ENCODE data around the gene CDC6.
"Not testable (repeated sequence)": the region's sequence is repeated elsewhere in the genome, so short reads cannot be mapped to it uniquely, and the experiment has no call there.

Gene CDC6

DNA sequence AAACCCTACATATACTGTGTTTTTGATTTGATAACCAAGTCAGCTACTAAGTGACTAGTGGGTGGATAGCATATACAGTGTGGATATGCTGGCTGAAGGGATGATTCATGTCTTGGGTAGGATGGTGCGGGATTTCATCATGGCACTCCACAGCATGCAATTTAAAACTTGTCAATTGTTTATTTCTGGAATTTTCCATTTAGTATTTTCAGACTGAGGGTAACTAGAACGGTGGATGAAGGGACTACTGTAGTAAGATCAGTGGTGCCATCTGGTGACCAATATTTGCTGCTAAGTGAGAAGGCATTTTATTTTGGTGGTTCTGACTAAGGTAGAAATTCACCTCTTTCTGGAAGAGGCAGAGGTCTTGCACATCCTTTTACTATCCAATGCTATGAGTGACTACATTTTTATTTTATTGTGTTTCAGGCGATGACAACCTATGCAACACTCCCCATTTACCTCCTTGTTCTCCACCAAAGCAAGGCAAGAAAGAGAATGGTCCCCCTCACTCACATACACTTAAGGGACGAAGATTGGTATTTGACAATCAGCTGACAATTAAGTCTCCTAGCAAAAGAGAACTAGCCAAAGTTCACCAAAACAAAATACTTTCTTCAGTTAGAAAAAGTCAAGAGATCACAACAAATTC is 3.1 kb downstream of the CDC6 start:
- no peak for DNase-seq

DNA sequence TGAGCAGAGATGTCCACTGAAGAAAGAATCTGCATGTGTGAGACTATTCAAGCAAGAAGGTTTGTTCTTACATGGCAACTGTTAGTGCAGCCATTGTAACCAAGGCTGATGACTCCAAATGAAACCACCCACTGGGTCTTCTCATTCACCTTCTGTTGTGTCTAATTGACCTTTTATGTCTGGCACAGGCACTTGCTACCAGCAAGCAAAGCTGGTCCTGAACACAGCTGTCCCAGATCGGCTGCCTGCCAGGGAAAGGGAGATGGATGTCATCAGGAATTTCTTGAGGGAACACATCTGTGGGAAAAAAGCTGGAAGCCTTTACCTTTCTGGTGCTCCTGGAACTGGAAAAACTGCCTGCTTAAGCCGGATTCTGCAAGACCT is 3.6 kb downstream of the CDC6 start:
- DNase-seq: no peak

DNA sequence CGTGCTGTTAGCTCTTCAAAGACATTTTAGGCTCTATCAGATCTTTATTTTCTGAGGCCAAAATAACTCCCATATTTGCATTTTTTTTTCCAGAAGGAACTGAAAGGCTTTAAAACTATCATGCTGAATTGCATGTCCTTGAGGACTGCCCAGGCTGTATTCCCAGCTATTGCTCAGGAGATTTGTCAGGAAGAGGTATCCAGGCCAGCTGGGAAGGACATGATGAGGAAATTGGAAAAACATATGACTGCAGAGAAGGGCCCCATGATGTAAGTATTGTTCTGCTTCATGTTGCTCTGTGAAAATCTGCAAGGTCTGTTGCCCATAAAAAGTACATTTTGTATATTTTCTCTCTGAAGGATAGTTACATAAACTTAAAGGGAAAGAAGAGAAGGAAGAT is 5.7 kb downstream of the CDC6 start:
- no peak for DNase-seq

DNA sequence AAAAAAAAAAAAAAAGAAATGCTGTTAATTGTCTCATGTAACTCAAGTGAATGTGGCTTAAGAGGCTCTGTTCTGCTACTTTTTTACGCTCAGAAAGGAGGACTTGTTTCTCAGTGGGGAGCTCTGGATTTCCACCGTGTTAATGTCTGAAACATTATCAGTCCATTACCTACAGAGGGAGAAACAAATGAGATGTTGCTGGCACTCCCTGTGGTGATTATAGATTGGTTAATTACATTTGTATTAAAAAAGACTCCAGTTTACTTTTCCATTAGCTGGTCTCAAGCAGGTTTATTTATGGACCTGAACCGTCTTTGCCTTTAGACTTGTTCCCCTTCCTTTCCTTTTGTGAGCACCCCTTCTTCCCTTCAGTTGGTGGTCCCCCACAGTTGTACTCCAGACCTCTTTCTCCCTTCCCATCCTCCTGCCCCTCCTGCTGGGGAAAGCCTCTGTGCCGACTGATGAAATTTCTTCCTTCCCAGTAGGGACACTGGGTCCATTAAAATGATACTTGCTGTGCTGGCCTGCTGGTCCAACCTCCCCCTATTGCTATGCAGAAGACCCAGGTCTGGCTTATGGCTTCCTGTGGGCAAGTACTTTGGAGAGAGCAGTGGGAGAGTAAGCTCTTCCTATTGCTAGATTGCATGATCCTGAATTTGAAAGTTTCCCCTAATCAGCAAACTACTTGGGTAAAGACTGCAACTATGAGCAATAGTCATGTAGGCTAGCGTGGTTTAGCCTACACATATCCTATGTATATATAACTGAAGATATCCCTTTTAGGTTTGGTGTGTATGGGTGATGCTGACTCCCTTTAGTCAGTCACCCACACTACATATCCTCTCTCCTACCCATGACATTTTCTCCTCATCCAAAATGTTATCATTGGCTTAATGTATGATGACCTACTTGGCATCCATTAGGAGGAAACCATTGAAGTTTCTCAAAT is 8.1 kb downstream of the CDC6 start:
- no peak for DNase-seq

DNA sequence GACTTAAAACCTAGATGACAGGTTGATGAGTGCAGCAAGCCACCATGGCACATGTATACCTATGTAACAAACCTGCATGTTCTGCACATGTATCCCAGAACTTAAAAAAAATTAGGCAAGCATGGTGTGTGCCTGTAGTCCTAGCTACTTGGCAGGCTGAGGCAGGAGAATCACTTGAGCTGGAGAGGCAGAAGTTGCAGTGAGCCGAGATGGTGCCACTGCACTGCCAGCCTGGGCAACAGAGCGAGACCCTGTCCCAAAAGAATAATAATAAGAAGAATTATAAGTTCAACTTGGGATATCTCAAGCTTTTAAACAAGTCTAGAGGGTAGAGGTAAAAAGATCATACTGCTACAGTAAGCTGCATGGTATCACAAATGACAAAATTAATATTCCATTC is 9.8 kb downstream of the CDC6 start:
- DNase-seq: no peak

DNA sequence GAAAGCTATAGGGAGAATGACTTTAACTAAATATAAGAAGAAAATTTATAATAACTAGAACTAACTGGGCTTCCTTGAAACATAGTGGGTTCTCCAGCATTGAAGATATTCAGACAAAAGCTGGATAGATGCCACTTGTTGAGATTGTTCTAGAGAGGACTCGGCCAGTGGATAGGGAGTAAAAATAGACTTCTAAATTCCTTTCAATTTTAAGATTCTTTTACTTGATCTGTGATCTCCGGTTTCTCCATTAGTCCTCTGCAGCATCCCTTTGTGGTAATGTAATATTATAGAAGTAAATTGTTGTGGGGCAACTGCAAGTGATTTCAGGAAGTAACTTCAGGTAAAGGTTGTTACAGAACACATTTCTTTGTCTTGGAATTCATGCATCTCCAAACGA is 11.0 kb downstream of the CDC6 start:
- no peak for DNase-seq

DNA sequence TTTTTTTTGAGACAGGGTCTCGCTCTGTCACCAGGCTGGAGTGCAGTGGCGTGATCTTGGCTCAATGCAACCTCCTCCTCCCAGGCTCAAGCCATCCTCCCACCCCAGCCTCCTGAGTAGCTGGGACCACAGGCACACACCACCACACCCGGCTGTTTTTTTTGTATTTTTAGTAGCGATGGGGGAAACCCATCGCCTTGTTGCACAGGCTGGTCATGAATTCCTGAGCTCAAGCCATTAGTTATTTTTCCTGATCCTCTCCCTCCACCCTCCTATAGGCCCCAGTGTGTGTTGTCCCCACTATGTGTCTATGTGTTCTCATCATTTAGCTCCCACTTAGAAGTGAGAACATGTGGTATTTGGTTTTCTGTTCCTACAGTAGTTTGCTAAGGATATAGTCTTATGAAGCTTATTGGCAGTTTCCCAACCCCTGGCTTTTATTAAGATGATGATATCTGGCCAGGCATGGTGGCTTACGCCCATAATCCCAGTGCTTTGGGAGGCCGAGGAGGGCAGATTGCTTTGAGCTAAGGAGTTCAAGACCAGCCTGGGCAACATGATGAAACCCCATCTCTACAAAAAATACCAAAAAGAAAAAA is 11.6 kb downstream of the CDC6 start:
- DNase-seq: not testable (repeated sequence)

DNA sequence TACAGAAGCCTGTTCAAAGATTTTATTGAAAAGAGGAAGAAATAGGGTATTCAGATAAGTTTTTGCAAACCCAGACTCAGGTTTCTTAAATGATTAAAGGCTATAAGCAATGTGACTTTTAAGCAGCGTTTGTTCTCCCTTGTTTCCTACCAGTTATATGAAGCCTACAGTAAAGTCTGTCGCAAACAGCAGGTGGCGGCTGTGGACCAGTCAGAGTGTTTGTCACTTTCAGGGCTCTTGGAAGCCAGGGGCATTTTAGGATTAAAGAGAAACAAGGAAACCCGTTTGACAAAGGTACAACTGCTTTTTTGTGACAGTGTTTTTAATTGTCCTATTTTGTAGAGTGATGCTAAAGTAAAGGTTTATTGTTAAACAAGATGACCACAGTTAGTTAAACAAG is 13.6 kb downstream of the CDC6 start:
- no peak for DNase-seq

DNA sequence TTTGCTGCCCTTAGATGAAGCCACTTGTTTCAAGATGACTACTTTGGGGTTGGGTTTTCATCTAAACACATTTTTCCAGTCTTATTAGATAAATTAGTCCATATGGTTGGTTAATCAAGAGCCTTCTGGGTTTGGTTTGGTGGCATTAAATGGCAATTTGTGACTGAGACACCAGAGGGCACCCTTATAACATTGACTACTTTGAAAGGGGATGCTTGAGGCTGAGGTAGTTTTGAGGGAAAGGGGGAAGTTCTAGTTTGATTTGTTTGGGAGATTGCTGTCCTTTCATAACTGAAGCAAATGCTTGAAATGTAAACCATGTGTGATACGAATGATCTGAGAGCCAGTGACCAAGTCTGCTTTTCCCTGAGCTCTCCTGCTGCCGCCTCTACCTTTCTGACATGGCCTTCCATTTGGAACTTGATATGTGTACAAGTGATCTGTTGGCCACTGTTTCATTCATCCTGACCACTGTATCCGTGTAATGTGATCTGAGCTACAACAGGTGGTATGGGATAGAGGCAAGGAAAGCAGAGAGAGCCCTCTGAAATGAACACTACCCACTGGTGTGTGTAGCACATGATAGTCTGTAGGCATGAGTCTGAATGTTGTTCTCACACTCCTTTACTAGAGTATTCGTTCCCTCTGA is 15.5 kb downstream of the CDC6 start:
- DNase-seq: peak; percentile 44

DNA sequence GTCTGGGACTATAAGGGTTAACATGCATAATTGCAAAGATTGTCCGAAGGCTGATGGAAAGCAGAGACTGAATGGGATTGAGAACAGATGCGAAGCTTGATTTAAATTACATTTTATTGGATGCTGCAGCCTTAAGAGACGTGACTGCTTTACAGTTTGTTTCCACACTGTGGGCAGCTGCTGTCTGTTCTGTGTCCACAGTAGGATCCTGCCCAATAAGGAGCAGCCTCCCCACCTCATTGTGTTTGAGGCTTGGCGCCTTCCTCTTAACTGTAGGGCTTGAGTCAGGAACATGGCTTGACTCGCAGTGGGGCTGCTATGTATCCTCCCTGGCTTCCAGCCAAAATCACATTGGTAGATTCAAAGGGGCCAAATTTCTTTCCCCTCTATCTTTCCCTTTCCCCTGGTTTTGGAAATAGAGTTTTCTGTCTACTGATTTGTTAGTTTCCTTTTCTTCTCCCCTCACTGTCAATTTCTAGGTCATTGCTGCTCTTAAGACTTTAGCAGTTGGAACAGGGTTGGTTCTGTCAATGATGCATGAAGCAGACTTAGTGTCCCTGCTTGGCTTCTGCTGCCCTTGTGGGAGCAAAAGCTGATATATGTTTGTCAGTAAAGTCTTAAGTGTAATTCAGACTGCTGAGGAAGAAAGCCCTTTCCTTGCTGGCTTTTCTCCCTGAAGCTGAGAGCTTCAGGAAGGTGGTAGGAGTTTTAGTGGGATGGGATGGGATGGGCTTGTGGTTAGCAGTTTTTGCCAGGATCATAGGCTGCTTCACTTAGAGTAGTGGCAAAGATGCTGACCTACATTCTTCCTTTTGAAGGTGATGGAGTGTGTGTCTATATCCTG is 16.3 kb downstream of the CDC6 start:
- DNase-seq: peak; percentile 23

DNA sequence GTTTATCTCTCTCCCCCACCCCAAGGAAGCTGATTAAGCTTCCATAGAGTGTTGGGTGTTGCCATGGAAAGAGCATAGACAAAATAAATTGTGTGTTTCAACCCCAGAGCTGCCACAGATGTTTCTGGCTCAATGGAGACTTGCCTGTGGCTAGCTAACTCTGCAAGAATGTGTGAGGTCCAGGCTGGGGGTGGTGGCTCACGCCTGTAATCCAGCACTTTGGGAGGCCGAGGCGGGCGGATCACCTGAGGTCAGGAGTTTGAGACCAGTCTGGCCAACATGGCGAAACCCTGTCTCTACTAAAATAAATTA is 16.8 kb downstream of the CDC6 start:
- DNase-seq: peak; percentile 12

DNA sequence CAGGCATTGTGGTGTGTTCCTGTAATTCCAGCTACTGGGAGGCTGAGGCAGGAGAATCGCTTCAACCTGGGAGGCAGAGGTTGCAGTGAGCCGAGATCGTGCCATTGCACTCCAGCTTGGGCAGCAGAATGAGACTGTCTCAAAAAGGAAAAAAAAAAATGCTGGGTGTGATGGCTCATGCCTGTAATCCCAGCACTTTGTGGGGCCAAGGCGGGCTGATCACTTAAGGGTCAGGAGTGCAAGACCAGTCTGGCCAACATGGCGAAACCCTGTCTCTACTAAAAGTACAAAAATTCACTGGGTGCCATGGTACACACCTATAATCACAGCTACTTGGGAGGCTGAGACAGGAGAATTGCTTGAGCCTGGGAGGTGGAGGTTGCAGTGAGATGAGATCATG is 17.2 kb downstream of the CDC6 start:
- DNase-seq: peak; percentile 23

DNA sequence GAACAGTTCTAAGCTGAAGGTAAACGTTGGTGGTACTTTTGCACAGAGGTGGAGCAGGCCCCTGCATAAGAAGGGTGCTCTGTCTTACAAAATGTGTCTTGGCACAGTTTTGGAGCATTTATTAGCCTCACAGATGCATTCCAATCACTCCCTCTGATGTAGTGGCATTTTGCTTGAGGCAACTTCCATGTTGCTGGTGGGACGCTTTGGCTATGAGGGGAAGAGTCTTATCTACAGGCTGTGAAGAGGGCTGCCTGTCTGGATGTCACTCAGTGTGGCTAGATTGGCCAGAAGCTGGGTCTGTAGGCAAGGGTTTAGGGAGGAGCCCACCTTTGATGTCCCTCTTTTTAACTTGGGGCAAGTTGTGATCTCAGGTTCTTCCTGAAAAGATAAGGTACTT is 18.7 kb downstream of the CDC6 start:
- DNase-seq: peak; percentile 25

DNA sequence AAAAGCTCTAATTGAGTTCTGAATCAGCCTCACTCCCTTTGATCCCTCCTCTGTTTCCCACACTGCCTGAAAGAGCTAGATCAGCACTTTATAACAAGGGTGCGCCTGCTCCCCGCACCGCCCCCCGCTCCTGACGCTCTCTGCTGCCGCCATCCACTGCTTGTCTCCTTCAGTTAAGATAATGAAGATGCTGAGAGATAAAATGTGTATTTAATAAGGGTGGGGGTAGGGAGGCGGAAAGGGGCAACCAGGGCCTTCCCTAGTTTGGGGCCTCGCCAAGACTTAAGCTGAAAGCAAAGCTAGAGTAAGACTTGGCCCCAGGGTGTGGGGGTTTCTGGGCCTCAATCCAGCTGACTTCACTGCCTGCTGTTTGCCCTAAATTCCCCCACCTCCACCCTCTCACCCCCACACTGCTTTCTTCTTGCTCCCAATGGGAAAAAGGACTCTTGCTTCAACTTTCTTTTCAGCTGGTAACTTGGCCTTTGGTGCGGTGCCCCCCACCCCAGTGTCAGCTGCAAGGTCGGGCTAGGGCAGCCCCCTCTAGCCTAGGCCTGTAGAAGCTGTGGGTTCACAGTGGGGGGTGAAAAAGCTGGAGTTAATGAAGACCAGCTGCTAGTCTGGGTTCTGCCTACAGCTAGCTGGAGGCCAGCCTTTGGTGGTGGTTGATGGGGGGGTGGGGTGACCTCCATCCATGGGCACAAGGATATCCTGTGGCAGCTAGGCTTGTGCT is 19.5 kb downstream of the CDC6 start:
- peak; percentile 36 for DNase-seq

DNA sequence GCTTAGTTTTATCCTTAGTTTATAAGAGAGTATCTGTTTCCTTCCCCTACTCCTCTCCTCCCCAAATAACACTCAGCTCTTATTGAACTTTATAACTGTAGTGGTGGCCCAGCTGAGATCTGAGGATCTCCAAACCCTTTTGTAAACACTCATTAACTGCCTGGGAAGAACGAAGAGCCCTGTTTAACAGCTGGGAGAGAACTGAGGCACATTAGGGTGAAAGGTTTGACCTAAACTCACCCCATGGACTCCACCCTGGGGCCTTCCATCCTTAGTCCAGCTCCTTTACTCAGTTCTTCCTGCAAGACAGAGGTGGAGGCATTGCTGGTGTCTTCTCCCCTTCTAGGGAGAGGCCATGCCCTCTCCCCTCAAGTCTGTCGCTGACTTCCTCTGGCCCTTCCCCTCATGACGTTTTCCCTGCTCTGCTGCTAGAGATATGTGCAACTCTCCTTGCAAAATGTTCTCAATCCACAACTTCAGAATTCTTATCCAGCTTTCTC is 20.1 kb downstream of the CDC6 start:
- DNase-seq: peak; percentile 24

DNA sequence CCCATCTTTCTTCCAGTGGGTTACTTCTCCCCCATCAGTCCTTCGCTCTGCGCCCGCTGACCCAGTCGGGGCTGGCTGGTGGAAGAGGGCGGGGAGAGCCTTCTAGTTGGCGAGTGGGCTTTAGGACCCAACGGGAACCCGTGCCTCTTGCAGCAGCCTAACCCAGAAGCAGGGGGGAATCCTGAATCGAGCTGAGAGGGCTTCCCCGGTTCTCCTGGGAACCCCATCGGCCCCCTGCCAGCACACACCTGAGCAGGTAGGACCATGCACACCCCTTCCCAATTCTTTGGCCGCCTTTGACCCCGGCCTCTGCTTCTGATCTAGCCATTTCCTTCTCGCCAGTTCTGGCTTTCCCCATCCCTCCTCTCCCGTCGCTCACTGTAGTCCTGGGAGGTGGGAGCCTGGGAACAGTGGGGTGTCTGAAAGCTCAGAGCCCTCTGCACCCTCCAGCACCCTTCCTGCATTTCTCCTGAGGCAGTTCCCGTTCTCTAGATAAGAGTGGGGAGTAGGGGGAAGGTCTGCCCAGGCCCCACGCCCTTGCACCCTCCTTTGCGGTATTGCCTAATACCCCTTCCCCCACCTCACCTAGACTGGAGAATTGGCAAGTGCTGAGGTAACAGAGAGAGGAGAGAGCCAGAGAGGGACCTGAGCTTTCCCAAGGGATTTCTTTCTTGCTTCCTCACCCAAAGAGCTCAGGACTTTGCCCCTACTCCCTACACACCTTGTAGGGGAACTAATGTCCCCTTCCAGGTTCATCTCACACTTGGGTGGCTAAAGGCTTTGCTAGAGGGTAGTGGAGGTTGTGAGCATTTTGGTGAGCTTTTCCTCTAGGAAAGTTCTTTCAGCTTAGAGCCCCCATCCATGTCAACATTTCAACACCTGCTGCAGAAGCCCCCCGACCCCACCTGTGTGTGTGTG is 21.6 kb downstream of the CDC6 start, which contains the start of gene RARA:
TSS of gene RARA (plus strand) at position 150 of the 918 bp plus-strand sequence. CDS start 22,039 bp downstream, outside the sequence.
- peak; percentile 57 for DNase-seq

DNA sequence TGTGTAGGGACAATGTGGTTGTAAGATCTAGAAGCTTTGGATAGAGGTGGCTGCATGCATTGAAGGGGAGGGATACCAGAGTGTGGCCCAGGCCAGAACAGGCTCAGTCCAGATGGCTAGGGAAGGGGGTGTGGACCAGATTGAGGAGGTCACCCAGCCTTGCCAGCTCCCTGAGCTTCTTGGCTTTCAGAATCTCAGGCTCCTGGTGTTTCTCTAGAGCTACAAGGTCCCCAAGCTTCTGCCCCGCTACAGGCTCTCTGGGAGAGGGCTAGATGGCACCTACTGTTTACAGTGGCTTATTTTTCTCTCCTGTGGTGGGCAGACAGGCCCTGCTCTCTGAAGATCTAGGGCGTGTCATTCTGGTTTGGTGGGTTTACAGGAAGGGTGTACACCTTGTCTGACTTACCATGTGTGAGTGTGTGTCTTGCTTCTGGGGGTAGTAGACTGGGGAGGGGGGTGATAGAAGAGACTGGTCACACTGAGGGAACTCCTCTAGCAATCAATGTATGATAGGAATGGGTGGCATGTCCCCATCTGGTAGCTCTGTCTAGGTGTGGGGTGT is 22.4 kb downstream of the CDC6 start:
- DNase-seq: peak; percentile 28

DNA sequence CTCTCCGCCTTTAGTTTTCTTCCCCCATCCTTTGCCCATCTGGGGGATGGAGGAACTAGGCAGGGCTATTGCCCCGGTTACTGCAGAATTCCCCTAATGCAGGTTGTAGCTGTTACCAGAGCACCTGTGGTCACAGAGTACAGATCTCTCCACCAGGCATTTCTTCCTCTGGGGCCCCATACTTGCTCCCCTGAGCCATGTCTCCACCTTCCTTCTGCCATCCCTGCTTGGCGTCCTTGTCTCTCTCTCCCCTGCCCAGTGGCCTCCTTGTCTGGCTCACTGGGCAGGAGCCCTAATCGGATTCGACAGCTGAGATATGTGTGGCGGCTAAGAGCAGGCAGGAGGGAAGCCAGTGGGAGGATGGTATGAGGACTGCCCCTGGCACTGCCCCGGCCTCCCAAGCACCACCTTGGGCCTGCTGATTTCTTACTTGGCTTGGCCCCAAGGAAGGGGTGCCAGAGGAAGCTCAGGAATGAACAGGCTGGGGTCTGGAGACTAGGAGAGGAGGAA is 23.3 kb downstream of the CDC6 start:
- peak; percentile 24 for DNase-seq

DNA sequence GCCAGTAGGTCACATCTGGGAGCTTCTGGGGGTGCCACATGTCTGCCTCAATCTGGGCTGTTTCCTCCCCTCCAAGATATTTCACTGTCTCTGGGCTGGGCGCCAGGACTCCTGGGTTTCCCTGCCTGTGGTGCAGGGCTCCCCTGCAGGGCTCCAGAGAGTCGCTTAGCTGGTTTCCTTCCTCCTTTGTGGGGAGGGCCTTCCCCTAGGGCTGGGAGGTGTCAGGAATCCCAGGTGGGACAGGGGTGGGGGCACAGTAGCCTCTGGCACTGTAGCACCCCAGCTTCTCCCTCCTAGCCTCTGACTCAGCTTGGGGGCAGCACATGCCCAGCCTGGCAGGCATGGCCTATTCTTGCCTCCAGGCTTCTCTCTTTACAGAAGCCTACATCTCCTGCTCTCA is 23.9 kb downstream of the CDC6 start:
- peak; percentile 28 for DNase-seq
